ENCODE results near the gene PHLDA3.
"Not testable (repeated sequence)": the region's sequence is repeated elsewhere in the genome, so short reads cannot be mapped to it uniquely, and the experiment has no call there.

PHLDA3 gene

GRCh38 chr1:201493757-201494617, 25.0 kb upstream of the PHLDA3 start:
- no peak for DNase-seq (ENCODE audit: extremely low read depth, insufficient read length)
- peaks cover 11% of the 10 kb centered on the region for H3K36me3 ChIP-seq (ENCODE audit: control insufficient read depth, insufficient read depth, low read length)
- H3K4me3 ChIP-seq (replicated peaks; ENCODE audit: low read depth, low read length), result no peak overlapping the region

GRCh38 chr1:201493026-201493656, 24.2 kb upstream of the PHLDA3 start:
- not testable (repeated sequence) for H3K27me3 ChIP-seq (replicated peaks; ENCODE audit: control insufficient read depth, insufficient read depth, low read length); H3K4me3 ChIP-seq (replicated peaks; ENCODE audit: low read depth, low read length); DNase-seq (ENCODE audit: extremely low read depth, insufficient read length)
- H3K36me3 ChIP-seq (ENCODE audit: control insufficient read depth, insufficient read depth, low read length), result peaks cover 15% of the 10 kb centered on the region

More at GRCh38 chr1:201493757-201494617, 25.0 kb upstream of the PHLDA3 start:
- TF ChIP-seq CTCF (IDR thresholded peaks at IDR 0.05; ENCODE audit: insufficient read depth, low read length, poor library complexity, severe bottlenecking), result no peak
- H3K27me3 ChIP-seq (replicated peaks; ENCODE audit: control insufficient read depth, insufficient read depth, low read length), result no peaks in the 10 kb centered on the region

- no peak for TF ChIP-seq CTCF (IDR thresholded peaks at IDR 0.05; ENCODE audit: insufficient read depth, low read length, poor library complexity, severe bottlenecking)
- no peak for DNase-seq (ENCODE audit: extremely low read depth, insufficient read length)
- no peak overlapping the region for H3K4me3 ChIP-seq (replicated peaks; ENCODE audit: low read depth, low read length)
- H3K36me3 ChIP-seq (ENCODE audit: control insufficient read depth, insufficient read depth, low read length), result peaks cover 17% of the 10 kb centered on the region
- H3K27me3 ChIP-seq (replicated peaks; ENCODE audit: control insufficient read depth, insufficient read depth, low read length), result no peaks in the 10 kb centered on the region
Measured at GRCh38 chr1:201491896-201492511, 23.0 kb upstream of the PHLDA3 start.

- no peaks in the 10 kb centered on the region for H3K27me3 ChIP-seq (replicated peaks; ENCODE audit: control insufficient read depth, insufficient read depth, low read length)
- H3K36me3 ChIP-seq (ENCODE audit: control insufficient read depth, insufficient read depth, low read length), result peaks cover 19% of the 10 kb centered on the region
- no peak for DNase-seq (ENCODE audit: extremely low read depth, insufficient read length)
- H3K4me3 ChIP-seq (replicated peaks; ENCODE audit: low read depth, low read length), result no peak overlapping the region
- no peak for TF ChIP-seq CTCF (IDR thresholded peaks at IDR 0.05; ENCODE audit: insufficient read depth, low read length, poor library complexity, severe bottlenecking)
Measured at GRCh38 chr1:201490708-201491131, 21.7 kb upstream of the PHLDA3 start.

- Histone ChIP-seq H3K36me3 (ENCODE audit: control insufficient read depth, insufficient read depth, low read length) (peaks cover 17% of the 10 kb centered on the region), H3K27me3 (replicated peaks; ENCODE audit: control insufficient read depth, insufficient read depth, low read length) (no peaks in the 10 kb centered on the region), H3K4me3 (replicated peaks; ENCODE audit: low read depth, low read length) (no peak overlapping the region)
- DNase-seq (ENCODE audit: extremely low read depth, insufficient read length), result no peak
- no peak for TF ChIP-seq CTCF (IDR thresholded peaks at IDR 0.05; ENCODE audit: insufficient read depth, low read length, poor library complexity, severe bottlenecking)
Measured at GRCh38 chr1:201489643-201490261, 20.8 kb upstream of the PHLDA3 start.

Measured in GM06990 (cell line).